Endothelial cell of hepatic sinusoid (primary cell): ENCODE measurements around the gene PHF12.
"Not testable (repeated sequence)": the region's sequence is repeated elsewhere in the genome, so short reads cannot be mapped to it uniquely, and the experiment has no call there.

ENCODE experiments used
- in situ Hi-C: cut with HindIII; loops from 2 replicates; pipeline ENCODE4 v1.10.0; 2017; ENCODE audit warnings: low sequenced_read_pairs

PHF12 gene

GRCh38 chr17:28938552-28938951 is 12.8 kb downstream of the PHF12 start:
- in situ Hi-C loops: no loop called here

- in situ Hi-C loops: no loop called here
Measured at GRCh38 chr17:28937044-28937729, 14.1 kb downstream of the PHF12 start.

GRCh38 chr17:28935744-28936460 is 15.4 kb downstream of the PHF12 start:
- in situ Hi-C loops: no loop called here

GRCh38 chr17:28934508-28934907 is 16.8 kb downstream of the PHF12 start:
- in situ Hi-C loops: not testable (repeated sequence)

GRCh38 chr17:28929787-28930186 is 21.5 kb downstream of the PHF12 start:
- in situ Hi-C loops: loop anchor here (5.0 kb wide), 1 partner anchor 62 kb away; no protein-coding TSS in a partner anchor

DNA sequence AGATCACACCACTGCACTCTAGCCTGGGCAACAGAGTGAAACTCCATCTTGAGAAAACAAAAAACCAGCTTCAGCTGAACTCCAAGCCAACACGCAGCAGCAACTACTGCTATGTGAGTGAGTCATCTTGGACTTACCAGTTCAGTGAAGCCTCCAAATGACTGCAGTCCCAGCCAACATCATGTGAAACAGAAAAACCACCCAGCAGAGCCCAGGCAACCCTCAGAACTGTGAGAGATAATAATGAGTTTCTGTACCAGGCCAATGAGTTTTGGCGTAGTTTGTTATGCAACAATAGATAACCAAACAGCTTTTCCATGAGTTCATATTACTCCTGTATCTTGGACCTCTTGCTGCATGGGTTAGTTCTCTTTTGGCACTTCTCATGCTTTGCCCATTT is 23.3 kb downstream of the PHF12 start:
- in situ Hi-C loops: loop anchor here (5.0 kb wide), 1 partner anchor 61 kb away; no protein-coding TSS in a partner anchor

- in situ Hi-C loops: loop anchor here (5.0 kb wide), 1 partner anchor 59 kb away; no protein-coding TSS in a partner anchor
Measured at GRCh38 chr17:28926786-28927185, 24.5 kb downstream of the PHF12 start.

DNA sequence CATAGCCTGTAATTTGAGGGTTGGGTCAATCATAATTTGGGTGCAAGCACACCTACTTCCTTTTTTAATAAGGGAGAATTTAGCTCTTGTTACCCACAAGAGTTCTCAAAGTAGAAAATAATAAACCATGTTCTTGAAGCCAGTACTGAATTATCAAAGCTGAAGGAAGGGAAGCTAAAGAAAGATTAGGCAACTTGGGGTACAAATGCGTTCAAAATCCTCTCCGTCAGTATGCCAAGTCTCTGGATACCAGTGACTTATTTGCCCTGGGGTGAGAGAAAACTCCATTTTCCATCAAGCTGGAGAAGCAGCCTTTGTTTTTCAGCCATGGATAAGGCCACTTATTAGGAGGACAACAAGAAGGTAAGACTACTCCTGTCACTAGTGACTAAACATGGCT is 25.0 kb downstream of the PHF12 start:
- in situ Hi-C loops: loop anchor here (5.0 kb wide), 1 partner anchor 59 kb away; no protein-coding TSS in a partner anchor

- in situ Hi-C loops: loop anchor here (5.0 kb wide), 1 partner anchor 59 kb away; no protein-coding TSS in a partner anchor
Measured at GRCh38 chr17:28925912-28926365, 25.4 kb downstream of the PHF12 start.

DNA sequence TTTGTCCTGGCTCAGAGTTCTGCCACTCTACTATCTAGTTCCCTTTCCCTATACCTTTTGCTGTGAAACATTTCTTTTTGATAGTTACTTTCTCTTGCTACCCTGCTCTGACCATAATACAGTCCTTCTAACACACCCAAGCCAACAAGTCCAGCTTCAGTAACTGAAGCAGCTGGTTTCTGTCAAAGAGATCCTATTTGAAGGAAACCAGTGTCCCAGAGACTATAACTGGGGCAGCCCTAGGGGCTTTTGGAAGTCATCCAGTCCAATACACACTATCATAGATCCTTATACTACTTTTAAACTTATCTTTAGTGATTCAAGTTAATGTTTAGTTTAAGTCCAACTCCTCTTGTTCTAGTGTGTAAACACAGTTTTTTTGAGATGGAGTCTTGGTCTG is 31.1 kb downstream of the PHF12 start:
- in situ Hi-C loops: no loop called here

DNA sequence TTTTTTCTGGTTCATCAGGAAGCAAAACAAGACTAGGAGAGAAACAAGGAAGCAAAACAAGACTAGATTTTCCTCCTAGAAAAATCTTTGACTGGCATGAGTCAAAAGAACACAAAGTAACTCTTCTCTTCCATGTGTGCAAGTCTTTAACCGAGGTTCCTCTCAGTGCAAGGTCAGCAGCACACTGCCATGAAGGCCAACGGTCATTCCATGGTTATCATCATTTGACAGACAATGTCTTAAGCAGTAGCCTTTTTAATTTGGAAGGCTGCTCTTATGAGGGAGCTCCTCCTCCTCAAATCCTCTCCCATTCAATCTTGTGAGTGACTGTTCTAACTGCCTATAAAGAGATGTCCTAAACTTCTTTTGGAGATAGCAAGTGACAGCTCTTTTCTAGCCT is 33.0 kb downstream of the PHF12 start:
- in situ Hi-C loops: no loop called here

DNA sequence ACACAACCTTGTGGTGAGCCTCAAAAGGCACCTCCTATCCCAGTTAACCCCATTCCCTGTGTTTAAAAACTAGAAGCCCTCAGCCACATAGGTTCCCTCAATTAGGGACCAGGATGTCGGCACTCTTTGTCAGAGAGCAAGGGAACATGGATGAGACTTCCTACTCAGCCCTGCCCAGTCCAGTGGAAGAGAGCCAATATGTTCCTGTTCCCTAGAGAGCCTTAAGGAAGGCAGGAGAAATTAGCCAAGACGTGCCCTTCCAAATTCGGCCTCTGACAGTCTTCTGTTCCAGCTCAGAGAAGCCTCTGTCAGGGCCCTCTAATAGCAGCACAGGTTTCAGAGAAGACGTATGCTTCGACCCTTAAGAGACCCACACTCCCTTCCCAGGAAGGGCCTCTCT is 33.9 kb downstream of the PHF12 start:
- in situ Hi-C loops: no loop called here

GRCh38 chr17:28917029-28917428 is 34.3 kb downstream of the PHF12 start:
- in situ Hi-C loops: no loop called here

DNA sequence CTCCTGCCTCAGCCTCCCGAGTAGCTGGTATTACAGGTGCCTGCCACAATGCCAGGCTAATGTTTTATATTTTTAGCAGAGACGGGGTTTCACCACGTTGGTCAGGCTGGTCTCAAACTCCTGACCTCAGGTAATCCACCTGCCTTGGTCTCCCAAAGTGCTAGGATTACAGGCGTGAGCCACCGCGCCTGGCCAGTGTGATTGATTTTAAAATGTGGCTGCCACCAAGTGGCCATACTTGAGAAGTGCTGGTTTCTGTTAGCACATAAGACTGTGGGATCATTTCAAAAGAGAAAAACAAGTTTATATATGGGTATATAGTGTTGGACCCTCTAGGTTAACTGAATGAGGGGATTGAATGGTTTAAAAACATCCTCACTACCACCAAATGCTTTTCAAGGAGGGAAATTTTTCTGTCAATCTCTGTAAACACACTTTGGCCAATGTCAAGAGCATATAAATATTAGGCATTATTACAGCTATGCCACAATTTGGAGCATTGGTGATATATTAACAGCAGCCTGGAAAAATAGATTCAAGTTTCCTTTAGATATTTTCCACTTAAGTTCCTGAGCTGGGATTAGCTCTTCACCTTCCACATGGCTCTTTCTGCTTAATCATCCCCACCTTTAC is 34.9 kb downstream of the PHF12 start:
- in situ Hi-C loops: no loop called here

GRCh38 chr17:28912938-28913333 is 38.4 kb downstream of the PHF12 start:
- in situ Hi-C loops: no loop called here

- in situ Hi-C loops: no loop called here
Measured at GRCh38 chr17:28912281-28912937, 38.9 kb downstream of the PHF12 start.

GRCh38 chr17:28911411-28912045 is 39.8 kb downstream of the PHF12 start:
- in situ Hi-C loops: no loop called here

DNA sequence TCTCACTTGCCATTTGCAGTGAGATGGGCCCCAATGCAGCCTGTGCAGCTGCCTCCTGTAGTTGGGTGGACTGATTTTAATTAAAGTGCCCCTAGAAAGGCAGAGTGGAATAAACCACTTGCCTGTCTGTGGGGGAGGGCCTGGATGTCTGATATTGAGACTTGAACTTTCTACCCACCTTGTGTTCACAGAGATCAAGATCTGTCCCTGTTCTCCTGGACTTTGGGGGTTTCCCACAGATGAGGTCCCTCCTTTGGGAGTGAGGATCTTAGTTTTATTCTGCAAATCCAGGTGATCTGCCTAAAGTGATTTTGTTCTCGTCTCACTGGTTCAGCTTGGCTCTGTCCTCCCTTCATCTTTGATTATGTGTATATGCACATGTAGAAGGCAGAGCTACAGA is 40.8 kb downstream of the PHF12 start:
- in situ Hi-C loops: no loop called here

- in situ Hi-C loops: loop anchor here (10.0 kb wide), 1 partner anchor 184 kb away; the partner anchor contains the start of genes NEK8 and TLCD1
Measured at GRCh38 chr17:28908640-28909167, 42.6 kb downstream of the PHF12 start.
